Sciatic nerve (tissue), 2 donors: ENCODE data around the gene MEIS2. TPM values are rescaled to one million over a fixed set of nuclear protein-coding genes. Genes with fewer than 3 reads are reported as not detected.

ENCODE experiments used
- ATAC-seq: fragments of 200-7000 bp; cut with Tn5 transposase; one replicate; pipeline ENCODE4 v1.9.1; 2020; ENCODE audit warnings: mild to moderate bottlenecking, moderate library complexity
- DNase-seq: peaks from one replicate; pipeline ENCODE4 v3.0.0-alpha.2; 2020; ENCODE audit warnings: low spot score
- intact Hi-C: fragments of 100-400 bp; cut with DNase I; formaldehyde crosslinking; loops from one replicate; pipeline ENCODE4 v1.14.2; 2022
- total RNA-seq: library from RNA; stranded (reverse); fragmentation: NEBNext Ultra II Directional; extraction: Animal tissue kit (Norgen Biotek cat#: 25700); gene quantifications from one replicate; pipeline ENCODE4 v1.2.1, GENCODE V29; 2021
- donor health status: DM: no; HTN: no; CAD: no.
- donor health status: DM: no; HTN: no; CAD: no.

MEIS2 gene
- total RNA-seq, 1 donor from 2014 or later: 22.0 TPM

- intact Hi-C loops: loop anchor here (10.0 kb wide), 1 partner anchor 254 kb away; no protein-coding TSS in a partner anchor
- DNase-seq (no peak), ATAC-seq (no peak)
These were observed 220.0 kb downstream of the MEIS2 start for GRCh38 chr15:36880224-36880912.

GRCh38 chr15:36879568-36880222, 220.7 kb downstream of the MEIS2 start:
- ATAC-seq (no peak), DNase-seq (no peak)
- intact Hi-C loops: loop anchor here (10.0 kb wide), 1 partner anchor 255 kb away; no protein-coding TSS in a partner anchor

- ATAC-seq: no peak
- DNase-seq: no peak
- intact Hi-C loops: no loop called here
These were observed 221.6 kb downstream of the MEIS2 start for GRCh38 chr15:36878684-36879262.

GRCh38 chr15:36877796-36878683, 222.3 kb downstream of the MEIS2 start:
- DNase-seq (no peak), ATAC-seq (peak; percentile 41)
- intact Hi-C loops: no loop called here

GRCh38 chr15:36877294-36877693, 223.1 kb downstream of the MEIS2 start:
- intact Hi-C loops: no loop called here
- no peak for ATAC-seq
- no peak for DNase-seq

- no peak for ATAC-seq
- no peak for DNase-seq
These were observed 224.5 kb downstream of the MEIS2 start for GRCh38 chr15:36875740-36876334.

GRCh38 chr15:36874930-36875329, 225.4 kb downstream of the MEIS2 start:
- DNase-seq: no peak
- intact Hi-C loops: no loop called here
- no peak for ATAC-seq

More at GRCh38 chr15:36875740-36876334, 224.5 kb downstream of the MEIS2 start:
- intact Hi-C loops: no loop called here

- intact Hi-C loops: no loop called here
- DNase-seq (no peak), ATAC-seq (no peak)
These were observed 232.9 kb downstream of the MEIS2 start for GRCh38 chr15:36867436-36867835.

- no peak for ATAC-seq
- no peak for DNase-seq
- intact Hi-C loops: no loop called here
These were observed 233.5 kb downstream of the MEIS2 start for GRCh38 chr15:36866896-36867295.

GRCh38 chr15:36863570-36863969, 236.8 kb downstream of the MEIS2 start:
- intact Hi-C loops: no loop called here
- ATAC-seq (no peak), DNase-seq (no peak)

GRCh38 chr15:36860792-36861191, 239.6 kb downstream of the MEIS2 start:
- no peak for DNase-seq
- no peak for ATAC-seq
- intact Hi-C loops: no loop called here

- intact Hi-C loops: no loop called here
- no peak for ATAC-seq
- DNase-seq: no peak
These were observed 241.9 kb downstream of the MEIS2 start for GRCh38 chr15:36858423-36858822.

- no peak for DNase-seq
- intact Hi-C loops: no loop called here
- no peak for ATAC-seq
These were observed 243.9 kb downstream of the MEIS2 start for GRCh38 chr15:36856339-36856973.

- no peak for DNase-seq
- no peak for ATAC-seq
- intact Hi-C loops: no loop called here
These were observed 249.5 kb downstream of the MEIS2 start for GRCh38 chr15:36850864-36851263.

GRCh38 chr15:36845270-36845669, 255.1 kb downstream of the MEIS2 start:
- ATAC-seq: no peak
- intact Hi-C loops: no loop called here
- no peak for DNase-seq

- intact Hi-C loops: no loop called here
- ATAC-seq (no peak), DNase-seq (no peak)
These were observed 255.8 kb downstream of the MEIS2 start for GRCh38 chr15:36844534-36844998.

- ATAC-seq: no peak
- DNase-seq: no peak
- intact Hi-C loops: no loop called here
These were observed 256.5 kb downstream of the MEIS2 start for GRCh38 chr15:36843822-36844221.

GRCh38 chr15:36841193-36841592, 259.2 kb downstream of the MEIS2 start:
- intact Hi-C loops: no loop called here
- no peak for DNase-seq

More at GRCh38 chr15:36841193-36841592, 259.2 kb downstream of the MEIS2 start:
- ATAC-seq: no peak
